Skin of body (tissue), 2 donors: ENCODE data around the gene SYCE1. TPM values are rescaled to one million over a fixed set of nuclear protein-coding genes. Genes with fewer than 3 reads are reported as not detected.
"Not testable (repeated sequence)": the region's sequence is repeated elsewhere in the genome, so short reads cannot be mapped to it uniquely, and the experiment has no call there.

Source experiments
- DNase-seq: peaks from one replicate; lab custom pipeline; 2025; lab: John Stamatoyannopoulos, UW
- total RNA-seq: library from RNA; depleted of rRNA; stranded (reverse); fragments of >200 nt; gene quantifications from one replicate; pipeline ENCODE4 v1.2.3, GENCODE V29; 2014

SYCE1 gene
- total RNA-seq, 1 donor from 2014 or later: not detected

- no peak for DNase-seq
These were observed 6.2 kb downstream of the SYCE1 start for GRCh38 chr10:133559216-133559615.

GRCh38 chr10:133557381-133557780, 8.0 kb downstream of the SYCE1 start:
- no peak for DNase-seq

- no peak for DNase-seq
These were observed 9.9 kb downstream of the SYCE1 start for GRCh38 chr10:133555521-133555920.

GRCh38 chr10:133554600-133554999, 10.8 kb downstream of the SYCE1 start:
- no peak for DNase-seq

- no peak for DNase-seq
These were observed 20.9 kb downstream of the SYCE1 start for GRCh38 chr10:133544506-133544905.

GRCh38 chr10:133541441-133541975, 23.9 kb downstream of the SYCE1 start:
- not testable (repeated sequence) for DNase-seq

- DNase-seq: no peak
These were observed 27.5 kb downstream of the SYCE1 start for GRCh38 chr10:133537546-133538545.

GRCh38 chr10:133536198-133536597, 29.2 kb downstream of the SYCE1 start:
- no peak for DNase-seq

GRCh38 chr10:133534417-133534816, 31.0 kb downstream of the SYCE1 start:
- DNase-seq: no peak

- no peak for DNase-seq
These were observed 32.5 kb downstream of the SYCE1 start for GRCh38 chr10:133532871-133533270.

- no peak for DNase-seq
These were observed 34.9 kb downstream of the SYCE1 start for GRCh38 chr10:133530506-133530905.

GRCh38 chr10:133529576-133529946, 35.8 kb downstream of the SYCE1 start:
- no peak for DNase-seq

- no peak for DNase-seq
These were observed 36.4 kb downstream of the SYCE1 start for GRCh38 chr10:133528845-133529575.

- no peak for DNase-seq
These were observed 37.0 kb downstream of the SYCE1 start for GRCh38 chr10:133528296-133528844.

- no peak for DNase-seq
These were observed 37.6 kb downstream of the SYCE1 start for GRCh38 chr10:133527771-133528271.

GRCh38 chr10:133526957-133527588, 38.3 kb downstream of the SYCE1 start, which contains the start of gene CYP2E1:
CYP2E1 (plus strand) TSS chr10:133527363; CDS start chr10:133527396, 33 bp downstream.
- DNase-seq: no peak

- no peak for DNase-seq
These were observed 39.9 kb downstream of the SYCE1 start for GRCh38 chr10:133525444-133525843.

GRCh38 chr10:133523631-133524203, 41.7 kb downstream of the SYCE1 start:
- no peak for DNase-seq

GRCh38 chr10:133520193-133520738, 45.1 kb downstream of the SYCE1 start:
- no peak for DNase-seq

- DNase-seq: not testable (repeated sequence)
These were observed 46.9 kb downstream of the SYCE1 start for GRCh38 chr10:133518517-133518916.
